SK-N-SH (cell line): ENCODE data around the gene ZBTB47. TPM values are rescaled to one million over a fixed set of nuclear protein-coding genes. Genes with fewer than 3 reads are reported as not detected.

Source experiments
- CTCF ChIA-PET: fragments of 300-600, 350-600 bp; formaldehyde crosslinking; extraction: SDS; loops from one replicate; lab custom pipeline; 2021; lab: Yijun Ruan, JAX
- POLR2A ChIA-PET: fragments of 350-600 bp; sonication (Branson Sonifier 250); formaldehyde crosslinking; extraction: SDS; loops from one replicate; lab custom pipeline; 2020; ENCODE audit warnings: antibody characterized with exemption, inconsistent platforms; lab: Yijun Ruan, JAX
- DNase-seq: peaks from one replicate; pipeline ENCODE4 v3.0.0; 2012
- H2AFZ ChIP-seq: fragments of 200-600 bp; sonication (generic); 2 replicates; pipeline ENCODE4 v1.8.1; 2016; ENCODE audit warnings: antibody characterized with exemption, mild to moderate bottlenecking, low read depth
- H3F3A ChIP-seq: fragments of 200-600 bp; sonication (generic); replicated peaks from 2 replicates; pipeline ENCODE3; 2016; ENCODE audit warnings: antibody characterized with exemption, mild to moderate bottlenecking; ENCODE audit not compliant: insufficient read depth
- H3K27ac ChIP-seq, 2 experiments: fragments of 200-500 bp in 1 of 2; fragments of 200-600 bp in 1 of 2; sonication (Bioruptor generic) in 1 of 2; sonication (generic), shearing (Covaris generic) in 1 of 2; 2 replicates each; pipeline versions ENCODE4 v1.5.1 to v1.6.1; 2014 to 2016; ENCODE audit warnings: low read depth in 2 of 2, inconsistent platforms in 1 of 2, low read length in 1 of 2, mild to moderate bottlenecking in 1 of 2, mixed read lengths in 1 of 2
- H3K27me3 ChIP-seq: fragments of 200-600 bp; sonication (generic), shearing (Covaris generic); 2 replicates; pipeline ENCODE4 v1.6.1; 2016; ENCODE audit warnings: mixed run types; ENCODE audit not compliant: insufficient read depth
- H3K36me3 ChIP-seq, 2 experiments: fragments of 200-500 bp in 1 of 2; fragments of 200-600 bp in 1 of 2; sonication (Bioruptor generic) in 1 of 2; sonication (generic) in 1 of 2; replicated peaks in 1 of 2; 2 replicates each; pipeline versions ENCODE3 to v1.5.1; 2014 to 2016; ENCODE audit warnings: low read length in 1 of 2, mild to moderate bottlenecking in 1 of 2; ENCODE audit not compliant: insufficient read depth in 2 of 2, control insufficient read depth in 1 of 2
- H3K4me1 ChIP-seq, 2 experiments: fragments of 200-500 bp in 1 of 2; fragments of 200-600 bp in 1 of 2; sonication (Bioruptor generic) in 1 of 2; sonication (generic), shearing (Covaris generic) in 1 of 2; 2 replicates each; pipeline versions ENCODE4 v1.5.1 to v1.6.1; 2014 to 2016; ENCODE audit warnings: low read depth in 1 of 2, low read length in 1 of 2, mixed run types in 1 of 2; ENCODE audit not compliant: insufficient read depth in 2 of 2, control insufficient read depth in 1 of 2
- H3K4me2 ChIP-seq: fragments of 200-600 bp; sonication (generic), shearing (Covaris generic); 2 replicates; pipeline ENCODE4 v1.6.1; 2017; ENCODE audit warnings: mixed run types
- H3K4me3 ChIP-seq, 2 experiments: fragments of 200-500 bp in 1 of 2; fragments of 200-600 bp in 1 of 2; sonication (Bioruptor generic) in 1 of 2; sonication (generic), shearing (Covaris generic) in 1 of 2; 2 replicates each; pipeline versions ENCODE4 v1.5.1 to v1.8.1; 2014 to 2016; ENCODE audit warnings: low read depth in 2 of 2, inconsistent platforms in 1 of 2, low read length in 1 of 2, mild to moderate bottlenecking in 1 of 2, mixed read lengths in 1 of 2, moderate library complexity in 1 of 2
- H3K79me2 ChIP-seq: fragments of 200-600 bp; sonication (generic); 2 replicates; pipeline ENCODE4 v1.8.1; 2017; ENCODE audit warnings: mild to moderate bottlenecking; ENCODE audit not compliant: insufficient read depth
- H3K9ac ChIP-seq: fragments of 200-600 bp; sonication (generic); 2 replicates; pipeline ENCODE4 v1.6.1; 2017; ENCODE audit warnings: mixed run types
- H3K9me2 ChIP-seq: fragments of 200-600 bp; sonication (generic); 2 replicates; pipeline ENCODE4 v1.6.1; 2017; ENCODE audit warnings: mixed run types
- H3K9me3 ChIP-seq: fragments of 200-600 bp; sonication (generic); 2 replicates; pipeline ENCODE4 v1.6.1; 2017; ENCODE audit warnings: mixed run types, mild to moderate bottlenecking, moderate library complexity
- H4K20me1 ChIP-seq: fragments of 200-600 bp; sonication (generic); 2 replicates; pipeline ENCODE4 v1.6.1; 2017; ENCODE audit warnings: mild to moderate bottlenecking, mixed run types; ENCODE audit not compliant: insufficient read depth
- CHD2 ChIP-seq: fragments of 150-350 bp; IDR thresholded peaks from 2 replicates; pipeline ENCODE4 v1.6.1; 2018; ENCODE audit warnings: low read length; ENCODE audit not compliant: partially characterized antibody
- ELF1 ChIP-seq: IDR thresholded peaks from 2 replicates; pipeline ENCODE4 v1.4.0; 2012
- EZH2phosphoT487 ChIP-seq: fragments of 200-600 bp; sonication (generic); IDR thresholded peaks from 2 replicates; pipeline ENCODE4 v1.6.1; 2017; ENCODE audit warnings: low read depth, mixed run types, mild to moderate bottlenecking, antibody characterized with exemption, moderate library complexity, borderline replicate concordance
- FOSL2 ChIP-seq: IDR thresholded peaks from 2 replicates; pipeline ENCODE4 v1.4.0; 2012; ENCODE audit warnings: low read depth, mild to moderate bottlenecking, moderate library complexity, borderline replicate concordance
- FOXJ3 ChIP-seq: sonication (generic); formaldehyde crosslinking; IDR thresholded peaks from 2 replicates; pipeline ENCODE4 v1.5.1; 2020; ENCODE audit warnings: mild to moderate bottlenecking, missing genetic modification reagents
- GATA2 ChIP-seq: sonication (generic); formaldehyde crosslinking; IDR thresholded peaks from 2 replicates; pipeline ENCODE4 v1.5.0; 2020; ENCODE audit warnings: mild to moderate bottlenecking, missing genetic modification reagents
- JUND ChIP-seq: IDR thresholded peaks from 2 replicates; pipeline ENCODE4 v1.4.0; 2012
- MEF2A ChIP-seq: IDR thresholded peaks from 2 replicates; pipeline ENCODE4 v1.4.0; 2012; ENCODE audit warnings: low read depth, borderline replicate concordance
- MXI1 ChIP-seq: IDR thresholded peaks from 2 replicates; pipeline ENCODE4 v1.6.1; 2012; ENCODE audit warnings: mild to moderate bottlenecking, low read depth, low read length, improper control_type of control experiment
- NRF1 ChIP-seq: IDR thresholded peaks from 2 replicates; pipeline ENCODE4 v1.6.1; 2012; ENCODE audit warnings: low read depth, mild to moderate bottlenecking, low read length
- POLR2AphosphoS5 ChIP-seq: IDR thresholded peaks from 2 replicates; pipeline ENCODE4 v1.6.1; 2012; ENCODE audit warnings: low read depth, low read length
- RCOR1 ChIP-seq: fragments of 150-350 bp; IDR thresholded peaks from 2 replicates; pipeline ENCODE4 v1.6.1; 2017; ENCODE audit warnings: antibody characterized with exemption, low read length
- RFX5 ChIP-seq: IDR thresholded peaks from 2 replicates; pipeline ENCODE4 v1.6.1; 2012; ENCODE audit warnings: mild to moderate bottlenecking, improper control_type of control experiment, low read length
- RXRA ChIP-seq: IDR thresholded peaks from 2 replicates; pipeline ENCODE4 v1.4.0; 2012; ENCODE audit warnings: low read depth, mild to moderate bottlenecking, borderline replicate concordance
- SIN3A ChIP-seq: IDR thresholded peaks from 2 replicates; pipeline ENCODE4 v1.6.1; 2012; ENCODE audit warnings: low read depth, mild to moderate bottlenecking, low read length, moderate library complexity, borderline replicate concordance
- SMC3 ChIP-seq: IDR thresholded peaks from 2 replicates; pipeline ENCODE4 v1.6.1; 2012; ENCODE audit warnings: low read depth, low read length, improper control_type of control experiment
- polyA plus RNA-seq, 3 experiments: library from polyadenylated mRNA; depleted of rRNA; stranded (reverse); fragments of >200 nt; gene quantifications; 2 replicates each; pipeline ENCODE4 v1.2.3, GENCODE V29; 2012
- TF ChIP-seq, protein P1 (sequence below): IDR thresholded peaks from 2 replicates; pipeline ENCODE4 v1.4.0; 2012; ENCODE audit warnings: low read depth, borderline replicate concordance
- TF ChIP-seq, protein P2 (sequence below): fragments of 200-600 bp; sonication (generic); IDR thresholded peaks from 2 replicates; pipeline ENCODE4 v1.6.1; 2017; ENCODE audit warnings: antibody characterized with exemption, mild to moderate bottlenecking, moderate library complexity
- TF ChIP-seq, protein P3 (sequence below): IDR thresholded peaks from 2 replicates; pipeline ENCODE4 v1.4.0; 2012; ENCODE audit warnings: low read depth, borderline replicate concordance

The ZBTB47 gene
- polyA plus RNA-seq, 1 of the 3 experiments (the other 2 are of a cell fraction) = 9.9 TPM

DNA sequence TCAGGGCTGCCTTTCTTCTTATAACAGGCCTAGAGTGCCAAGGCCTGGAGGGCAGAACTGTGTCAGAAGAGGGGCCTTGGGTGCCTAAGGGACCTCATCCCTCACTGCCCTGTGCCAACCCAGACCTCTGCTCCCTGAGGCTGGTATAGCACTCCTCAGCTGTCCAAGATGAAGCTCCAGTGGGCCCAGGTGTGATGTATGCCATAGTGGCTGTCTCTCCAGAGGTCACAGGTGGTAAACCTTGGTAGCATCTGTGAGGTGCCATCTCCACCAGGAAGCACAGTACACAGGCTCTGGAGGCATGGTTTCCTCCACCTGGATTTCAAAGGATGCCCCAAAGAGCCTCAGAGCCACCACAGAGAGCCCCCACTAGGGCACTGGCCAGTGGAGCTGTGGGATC, 19.6 kb downstream of the ZBTB47 start:
- H3K9me2 ChIP-seq = no peaks in the 10 kb centered on the region
- no peak for DNase-seq
- CTCF ChIA-PET = no interaction called here
- H3K79me2 ChIP-seq = no peaks in the 10 kb centered on the region
- H2AFZ ChIP-seq = no peak overlapping the region
- POLR2A ChIA-PET = no interaction called here
- no peaks in the 10 kb centered on the region for H3K27me3 ChIP-seq
- no peak overlapping the region for H3K4me2 ChIP-seq
- TF ChIP-seq RCOR1 (no peak), EZH2phosphoT487 (no peak), MEF2A (no peak), RXRA (no peak), NRF1 (no peak), ELF1 (no peak), POLR2AphosphoS5 (no peak), RFX5 (no peak), FOXJ3 (no peak), GATA2 (CRISPR knock-in tag) (no peak), FOSL2 (no peak), MXI1 (no peak), SMC3 (no peak), CHD2 (no peak), JUND (no peak), SIN3A (no peak)
- TF ChIP-seq, protein P1, sequence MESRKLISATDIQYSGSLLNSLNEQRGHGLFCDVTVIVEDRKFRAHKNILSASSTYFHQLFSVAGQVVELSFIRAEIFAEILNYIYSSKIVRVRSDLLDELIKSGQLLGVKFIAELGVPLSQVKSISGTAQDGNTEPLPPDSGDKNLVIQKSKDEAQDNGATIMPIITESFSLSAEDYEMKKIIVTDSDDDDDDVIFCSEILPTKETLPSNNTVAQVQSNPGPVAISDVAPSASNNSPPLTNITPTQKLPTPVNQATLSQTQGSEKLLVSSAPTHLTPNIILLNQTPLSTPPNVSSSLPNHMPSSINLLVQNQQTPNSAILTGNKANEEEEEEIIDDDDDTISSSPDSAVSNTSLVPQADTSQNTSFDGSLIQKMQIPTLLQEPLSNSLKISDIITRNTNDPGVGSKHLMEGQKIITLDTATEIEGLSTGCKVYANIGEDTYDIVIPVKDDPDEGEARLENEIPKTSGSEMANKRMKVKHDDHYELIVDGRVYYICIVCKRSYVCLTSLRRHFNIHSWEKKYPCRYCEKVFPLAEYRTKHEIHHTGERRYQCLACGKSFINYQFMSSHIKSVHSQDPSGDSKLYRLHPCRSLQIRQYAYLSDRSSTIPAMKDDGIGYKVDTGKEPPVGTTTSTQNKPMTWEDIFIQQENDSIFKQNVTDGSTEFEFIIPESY = no peak
- TF ChIP-seq, protein P2, sequence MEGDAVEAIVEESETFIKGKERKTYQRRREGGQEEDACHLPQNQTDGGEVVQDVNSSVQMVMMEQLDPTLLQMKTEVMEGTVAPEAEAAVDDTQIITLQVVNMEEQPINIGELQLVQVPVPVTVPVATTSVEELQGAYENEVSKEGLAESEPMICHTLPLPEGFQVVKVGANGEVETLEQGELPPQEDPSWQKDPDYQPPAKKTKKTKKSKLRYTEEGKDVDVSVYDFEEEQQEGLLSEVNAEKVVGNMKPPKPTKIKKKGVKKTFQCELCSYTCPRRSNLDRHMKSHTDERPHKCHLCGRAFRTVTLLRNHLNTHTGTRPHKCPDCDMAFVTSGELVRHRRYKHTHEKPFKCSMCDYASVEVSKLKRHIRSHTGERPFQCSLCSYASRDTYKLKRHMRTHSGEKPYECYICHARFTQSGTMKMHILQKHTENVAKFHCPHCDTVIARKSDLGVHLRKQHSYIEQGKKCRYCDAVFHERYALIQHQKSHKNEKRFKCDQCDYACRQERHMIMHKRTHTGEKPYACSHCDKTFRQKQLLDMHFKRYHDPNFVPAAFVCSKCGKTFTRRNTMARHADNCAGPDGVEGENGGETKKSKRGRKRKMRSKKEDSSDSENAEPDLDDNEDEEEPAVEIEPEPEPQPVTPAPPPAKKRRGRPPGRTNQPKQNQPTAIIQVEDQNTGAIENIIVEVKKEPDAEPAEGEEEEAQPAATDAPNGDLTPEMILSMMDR = no peak
- TF ChIP-seq, protein P3, sequence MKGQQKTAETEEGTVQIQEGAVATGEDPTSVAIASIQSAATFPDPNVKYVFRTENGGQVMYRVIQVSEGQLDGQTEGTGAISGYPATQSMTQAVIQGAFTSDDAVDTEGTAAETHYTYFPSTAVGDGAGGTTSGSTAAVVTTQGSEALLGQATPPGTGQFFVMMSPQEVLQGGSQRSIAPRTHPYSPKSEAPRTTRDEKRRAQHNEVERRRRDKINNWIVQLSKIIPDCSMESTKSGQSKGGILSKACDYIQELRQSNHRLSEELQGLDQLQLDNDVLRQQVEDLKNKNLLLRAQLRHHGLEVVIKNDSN = no peak
- peaks cover 0 to 4% of the 10 kb centered on the region in 2 experiments; a peak in 1 of 4 replicates for H3K4me1 ChIP-seq
- no peak overlapping the region for H3K27ac ChIP-seq
- no peak overlapping the region for H3K4me3 ChIP-seq
- no peaks in the 10 kb centered on the region for H4K20me1 ChIP-seq
- no peak overlapping the region for H3K9ac ChIP-seq
- no peaks in the 10 kb centered on the region for H3K36me3 ChIP-seq
- no peaks in the 10 kb centered on the region for H3F3A ChIP-seq
- no peaks in the 10 kb centered on the region for H3K9me3 ChIP-seq
